H1 (cell line): ENCODE data around the gene JDP2. TPM values are rescaled to one million over a fixed set of nuclear protein-coding genes. Genes with fewer than 3 reads are reported as not detected.

ENCODE experiments used
- CTCF ChIA-PET: fragments of 300-600 bp; sonication (Branson Sonifier 250); formaldehyde crosslinking; loops from one replicate; lab custom pipeline; 2021; ENCODE audit not compliant: partially characterized antibody; lab: Charles Lee
- POLR2A ChIA-PET: fragments of 300-600 bp; sonication (Branson Sonifier 250); formaldehyde crosslinking; loops from one replicate; lab custom pipeline; 2021; ENCODE audit warnings: inconsistent platforms; ENCODE audit not compliant: partially characterized antibody; lab: Charles Lee
- DNase-seq, 2 experiments: peaks; one replicate each; pipeline versions ENCODE4 v3.0.0 to v3.0.0-alpha.2; 2010 to 2022; ENCODE audit warnings: low spot score in 2 of 2, low read depth in 1 of 2, mixed read lengths in 1 of 2
- FAIRE-seq: peaks from 2 replicates; lab custom pipeline; 2011; peaks lifted over from hg19 to GRCh38; lab: Jason Lieb, UNC
- H2AFZ ChIP-seq: 2 replicates; pipeline ENCODE4 v1.8.1; 2012; ENCODE audit warnings: low read length, inconsistent platforms
- H2AK5ac ChIP-seq: 2 replicates; pipeline ENCODE4 v1.6.1; 2013; ENCODE audit warnings: low read depth, low read length
- H2BK120ac ChIP-seq: replicated peaks from 2 replicates; pipeline ENCODE3; 2013; ENCODE audit warnings: low read depth, low read length, inconsistent platforms
- H2BK12ac ChIP-seq: 2 replicates; pipeline ENCODE4 v1.6.1; 2013; ENCODE audit warnings: low read depth, low read length
- H2BK15ac ChIP-seq: 2 replicates; pipeline ENCODE4 v1.6.1; 2013; ENCODE audit warnings: low read length
- H2BK20ac ChIP-seq: 2 replicates; pipeline ENCODE4 v1.6.1; 2013; ENCODE audit warnings: low read length
- H2BK5ac ChIP-seq: 2 replicates; pipeline ENCODE4 v1.6.1; 2013; ENCODE audit warnings: low read depth, low read length
- H3K14ac ChIP-seq: 2 replicates; pipeline ENCODE4 v1.6.1; 2013; ENCODE audit warnings: inconsistent platforms; ENCODE audit not compliant: insufficient read length
- H3K18ac ChIP-seq: 2 replicates; pipeline ENCODE4 v1.6.1; 2013; ENCODE audit warnings: low read length; ENCODE audit errors: extremely low read depth
- H3K23ac ChIP-seq: 2 replicates; pipeline ENCODE4 v1.6.1; 2013; ENCODE audit warnings: inconsistent platforms; ENCODE audit not compliant: insufficient read length
- H3K23me2 ChIP-seq: 2 replicates; pipeline ENCODE4 v1.6.1; 2013; ENCODE audit warnings: low read depth, low read length
- H3K27ac ChIP-seq: 2 replicates; pipeline ENCODE4 v1.6.1; 2011; ENCODE audit warnings: low read depth, low read length, inconsistent platforms
- H3K27me3 ChIP-seq, 4 experiments: replicated peaks in 1 of 4; 1 replicate in 1 of 4; 2 replicates in 3 of 4; pipeline versions ENCODE4 v1.6.1 to v1.8.1; 2011 to 2013; ENCODE audit warnings: low read length in 3 of 4, mild to moderate bottlenecking in 3 of 4, inconsistent platforms in 2 of 4, mixed read lengths in 2 of 4, moderate library complexity in 1 of 4; ENCODE audit not compliant: control insufficient read depth in 3 of 4, insufficient read depth in 3 of 4; ENCODE audit errors: extremely low read depth in 1 of 4
- H3K36me3 ChIP-seq, 4 experiments: 2 replicates each; pipeline versions ENCODE4 v1.6.1 to v1.8.1; 2011 to 2013; ENCODE audit warnings: mild to moderate bottlenecking in 4 of 4, low read length in 3 of 4, moderate library complexity in 2 of 4, control low read depth in 1 of 4, inconsistent platforms in 1 of 4; ENCODE audit not compliant: insufficient read depth in 4 of 4, control insufficient read depth in 2 of 4
- H3K4ac ChIP-seq: replicated peaks from 2 replicates; pipeline ENCODE3; 2013; ENCODE audit warnings: low read length, low read depth, mixed read lengths, inconsistent platforms; ENCODE audit not compliant: insufficient read length
- H3K4me1 ChIP-seq, 4 experiments: replicated peaks in 1 of 4; 1 replicate in 1 of 4; 2 replicates in 3 of 4; pipeline versions ENCODE4 v1.6.1 to v1.8.1; 2011 to 2013; ENCODE audit warnings: low read length in 3 of 4, inconsistent platforms in 2 of 4, mixed read lengths in 1 of 4; ENCODE audit not compliant: insufficient read depth in 4 of 4, control insufficient read depth in 3 of 4
- H3K4me2 ChIP-seq, 2 experiments: 2 replicates each; pipeline versions ENCODE4 v1.6.1 to v1.8.1; 2011 to 2013; ENCODE audit warnings: low read depth in 2 of 2, low read length in 2 of 2, control low read depth in 1 of 2, inconsistent platforms in 1 of 2, mild to moderate bottlenecking in 1 of 2; ENCODE audit not compliant: insufficient read depth in 1 of 2
- H3K4me3 ChIP-seq, 4 experiments: fragments of 200-600, 300-600 bp in 1 of 4; sonication (generic), shearing (Covaris generic), sonication (Bioruptor Twin) in 1 of 4; 2 replicates each; pipeline versions ENCODE4 v1.5.1 to v1.8.1; 2011 to 2016; ENCODE audit warnings: low read length in 4 of 4, low read depth in 3 of 4, control low read depth in 2 of 4, inconsistent platforms in 2 of 4, mild to moderate bottlenecking in 2 of 4, mixed read lengths in 1 of 4, moderate library complexity in 1 of 4; ENCODE audit not compliant: insufficient read depth in 2 of 4; ENCODE audit errors: extremely low read depth in 1 of 4
- H3K56ac ChIP-seq: replicated peaks from 2 replicates; pipeline ENCODE3; 2013; ENCODE audit warnings: low read depth, mild to moderate bottlenecking, mixed read lengths, low read length, inconsistent platforms; ENCODE audit not compliant: insufficient read length
- H3K79me1 ChIP-seq: 2 replicates; pipeline ENCODE4 v1.6.1; 2013; ENCODE audit warnings: low read depth, low read length, control low read depth
- H3K79me2 ChIP-seq, 2 experiments: 2 replicates each; pipeline versions ENCODE4 v1.6.1 to v1.8.1; 2012 to 2013; ENCODE audit warnings: low read length in 2 of 2, mild to moderate bottlenecking in 2 of 2, inconsistent platforms in 1 of 2; ENCODE audit not compliant: insufficient read depth in 2 of 2, control insufficient read depth in 1 of 2
- H3K9ac ChIP-seq, 4 experiments: replicated peaks in 1 of 4; 1 replicate in 1 of 4; 2 replicates in 3 of 4; pipeline versions ENCODE4 v1.6.1 to v1.8.1; 2011 to 2013; ENCODE audit warnings: low read depth in 3 of 4, low read length in 3 of 4, control low read depth in 2 of 4, mild to moderate bottlenecking in 2 of 4, moderate library complexity in 2 of 4, inconsistent platforms in 1 of 4; ENCODE audit errors: extremely low read depth in 1 of 4
- H3K9me3 ChIP-seq, 2 experiments: 2 replicates each; pipeline versions ENCODE4 v1.6.1 to v1.8.1; 2012 to 2013; ENCODE audit warnings: mild to moderate bottlenecking in 2 of 2, moderate library complexity in 2 of 2, control low read depth in 1 of 2, inconsistent platforms in 1 of 2, low read depth in 1 of 2, low read length in 1 of 2, mixed read lengths in 1 of 2; ENCODE audit not compliant: insufficient read depth in 2 of 2
- H4K20me1 ChIP-seq, 2 experiments: replicated peaks in 1 of 2; 2 replicates each; pipeline versions ENCODE3 to v1.8.1; 2011 to 2013; ENCODE audit warnings: inconsistent platforms in 2 of 2, low read length in 2 of 2, mild to moderate bottlenecking in 1 of 2; ENCODE audit not compliant: insufficient read depth in 2 of 2, control insufficient read depth in 1 of 2
- H4K5ac ChIP-seq: 2 replicates; pipeline ENCODE4 v1.6.1; 2013; ENCODE audit warnings: low read length, low read depth, mixed read lengths, inconsistent platforms; ENCODE audit not compliant: insufficient read length
- H4K8ac ChIP-seq: 2 replicates; pipeline ENCODE4 v1.8.0; 2013; ENCODE audit warnings: mild to moderate bottlenecking, moderate library complexity, low read length, inconsistent platforms; ENCODE audit not compliant: insufficient read depth; ENCODE audit errors: extremely low read depth
- H4K91ac ChIP-seq: replicated peaks from 2 replicates; pipeline ENCODE3; 2013; ENCODE audit warnings: low read length, mixed read lengths, inconsistent platforms; ENCODE audit not compliant: insufficient read length
- BCL11A ChIP-seq, 2 experiments: IDR thresholded peaks; one replicate each; pipeline ENCODE4 v1.6.1; 2011; ENCODE audit warnings: low read depth in 2 of 2, low read length in 2 of 2, mild to moderate bottlenecking in 2 of 2
- FOSL1 ChIP-seq: IDR thresholded peaks from 2 replicates; pipeline ENCODE4 v1.6.1; 2011; ENCODE audit warnings: mild to moderate bottlenecking, low read depth, low read length, moderate library complexity; ENCODE audit not compliant: insufficient read depth
- JUN ChIP-seq: IDR thresholded peaks from 2 replicates; pipeline ENCODE4 v1.6.1; 2011; ENCODE audit warnings: low read depth, mild to moderate bottlenecking, improper control_type of control experiment, low read length
- RAD21 ChIP-seq, 2 experiments: IDR thresholded peaks in 1 of 2; conservative IDR thresholded peaks in 1 of 2; 2 replicates each; pipeline ENCODE4 v1.6.1; 2011; ENCODE audit warnings: low read depth in 2 of 2, low read length in 2 of 2, improper control_type of control experiment in 1 of 2, inconsistent platforms in 1 of 2, mild to moderate bottlenecking in 1 of 2, moderate library complexity in 1 of 2
- SIX5 ChIP-seq: IDR thresholded peaks from 2 replicates; pipeline ENCODE4 v1.6.1; 2011; ENCODE audit warnings: mild to moderate bottlenecking, low read depth, low read length
- WGBS, 2 experiments: shearing (Covaris generic) in 1 of 2; methylation state at CpG; one replicate each; pipeline versions ENCODE4 v1.1.6 to v1.1.7; 2013 to 2015; ENCODE audit warnings: low lambda C conversion rate in 2 of 2, mixed read lengths in 2 of 2, inconsistent platforms in 1 of 2, low coverage in 1 of 2, missing lambda C conversion rate in 1 of 2; ENCODE audit not compliant: insufficient replicate concordance in 2 of 2, insufficient coverage in 1 of 2, insufficient read length in 1 of 2; ENCODE audit errors: extremely low coverage in 1 of 2, missing lambda C conversion rate in 1 of 2; 5-methylcytosine and 5-hydroxymethylcytosine counted together
- polyA plus RNA-seq, 7 experiments: library from polyadenylated mRNA; depleted of rRNA in 3 of 7; stranded (reverse) in 5 of 7; unstranded in 2 of 7; fragments of >200 nt in 5 of 7; fragments of 200-250 nt in 2 of 7; gene quantifications; 1 replicate in 5 of 7; 2 replicates in 1 of 7; 4 replicates in 1 of 7; pipeline versions ENCODE4 v1.2.1 to v1.2.3, GENCODE V29; 2011 to 2013; ENCODE audit warnings: missing spikeins in 2 of 7, mixed read lengths in 2 of 7
- total RNA-seq: library from RNA; stranded (reverse); fragmentation: NEBNext Ultra II Directional; extraction: Animal tissue kit (Norgen Biotek cat#: 25700); gene quantifications from 2 replicates; pipeline ENCODE4 v1.2.1, GENCODE V29; 2021
- TF ChIP-seq, protein P1 (sequence below), 3 experiments: IDR thresholded peaks; 1 replicate in 2 of 3; 2 replicates in 1 of 3; pipeline versions ENCODE4 v1.5.1 to v1.6.1; 2011; ENCODE audit warnings: low read length in 3 of 3, mild to moderate bottlenecking in 3 of 3, inconsistent platforms in 2 of 3, low read depth in 1 of 3, moderate library complexity in 1 of 3; ENCODE audit not compliant: insufficient read depth in 1 of 3; ENCODE audit errors: control extremely low read depth in 1 of 3
- TF ChIP-seq, protein P2 (sequence below): IDR thresholded peaks from 2 replicates; pipeline ENCODE4 v1.6.1; 2011; ENCODE audit warnings: low read length, improper control_type of control experiment

JDP2 gene
- total and polyA plus RNA-seq, 2 of the 8 experiments (the other 6 are each of a cell fraction or from before 2014, with no cell fraction given): 8.9 to 27.2 TPM

DNA sequence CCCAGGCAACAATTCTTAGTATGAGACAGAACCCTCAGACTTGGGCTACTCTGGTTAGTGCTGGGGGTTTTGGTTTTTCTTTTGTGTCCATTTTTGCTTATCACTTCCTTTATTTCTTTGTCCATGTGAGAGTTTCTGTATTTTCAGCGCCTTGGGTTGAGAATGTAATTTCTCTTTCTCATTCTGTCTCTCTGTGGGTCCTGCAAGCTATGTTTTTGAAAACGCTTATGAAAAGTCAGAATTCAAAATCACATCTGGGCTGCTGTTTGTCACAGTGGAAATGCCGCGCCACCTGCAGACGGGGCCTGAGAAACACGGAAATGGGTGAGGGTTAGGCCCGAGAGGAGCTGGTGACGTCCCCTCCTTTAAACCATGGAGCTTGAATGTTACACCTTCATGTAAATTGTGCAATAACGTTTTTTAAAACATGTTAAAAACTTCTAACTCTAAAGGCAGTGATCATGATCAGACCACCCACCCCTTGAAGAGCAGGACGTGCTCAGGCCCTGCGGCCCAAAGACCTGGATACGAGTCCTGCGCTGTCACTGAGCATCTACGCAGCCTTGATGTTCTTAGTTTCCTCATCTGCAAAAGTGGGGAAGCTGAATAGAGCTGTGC is 26.1 kb downstream of the JDP2 start:
- Histone ChIP-seq H3K9me3 (no peaks in the 10 kb centered on the region), H3K56ac (no peak overlapping the region), H4K5ac (peak overlapping the region; percentile 85), H3K23me2 (no peaks in the 10 kb centered on the region), H2BK12ac (peak overlapping the region; percentile 98), H3K27me3 (no peaks in the 10 kb centered on the region), H3K23ac (no peak overlapping the region), H3K4me3 (0 out of 8 replicates have a peak overlapping the region, but pooled peaks of 1 of the 4 experiments have one; percentile 4), H3K18ac (peak overlapping the region; percentile 97; the same call in 1 of the 2 replicates), H2AK5ac (peak overlapping the region; percentile 84; the same call in 1 of the 2 replicates), H2BK120ac (no peak overlapping the region), H3K9ac (peak overlapping the region in 2 of 4 experiments; percentile 61 to 67; a peak in 2 of 7 replicates), H2BK15ac (no peak overlapping the region), H3K79me2 (peaks cover 0 to 39% of the 10 kb centered on the region in 2 experiments; a peak in 2 of 4 replicates), H3K79me1 (peaks cover 5% of the 10 kb centered on the region; the same call in 1 of the 2 replicates), H4K91ac (peak overlapping the region; percentile 99), H4K20me1 (no peaks in the 10 kb centered on the region), H3K4me2 (peak overlapping the region; percentile 31 to 58; a peak in 3 of 4 replicates), H2BK20ac (peak overlapping the region; percentile 99), H2AFZ (no peak overlapping the region), H3K4ac (no peak overlapping the region), H3K4me1 (peaks cover 19 to 34% (median 28%) of the 10 kb centered on the region in 4 experiments), H3K36me3 (no peaks in the 10 kb centered on the region), H3K27ac (peak overlapping the region; percentile 87), H4K8ac (no peak overlapping the region), H2BK5ac (peak overlapping the region; percentile 98), H3K14ac (no peak overlapping the region)
- no peak for DNase-seq
- WGBS, 2 experiments: 77% methylated on average over 14 of the region's 14 CpGs; no CpG with 5 or more reads in 1 of the 2 experiments
- ChIA-PET POLR2A (interaction anchor here (1.0 to 6.5 kb wide), 13 partner anchors 8 to 146 kb away, joined by 3 to 53 read pairs (median 3); partner anchors contain the start of gene JDP2), CTCF (interaction anchor here (0.5 to 5.4 kb wide), 20 partner anchors 14 to 301 kb away, joined by 3 to 44 read pairs (median 3); no protein-coding TSS in a partner anchor)
- no peak for FAIRE-seq
- TF ChIP-seq RAD21 (IDR thresholded peaks at IDR 0.05 in 1 of 2, conservative IDR thresholded peaks at IDR 0.05 in 1 of 2; ENCODE audit: low read depth in 2 of 2, low read length in 2 of 2) (peak; percentile 46 to 61), SIX5 (no peak), BCL11A (IDR thresholded peaks at IDR 0.05; ENCODE audit: low read depth in 2 of 2, low read length in 2 of 2) (no peak), FOSL1 (no peak), JUN (no peak)
- TF ChIP-seq, protein P1, sequence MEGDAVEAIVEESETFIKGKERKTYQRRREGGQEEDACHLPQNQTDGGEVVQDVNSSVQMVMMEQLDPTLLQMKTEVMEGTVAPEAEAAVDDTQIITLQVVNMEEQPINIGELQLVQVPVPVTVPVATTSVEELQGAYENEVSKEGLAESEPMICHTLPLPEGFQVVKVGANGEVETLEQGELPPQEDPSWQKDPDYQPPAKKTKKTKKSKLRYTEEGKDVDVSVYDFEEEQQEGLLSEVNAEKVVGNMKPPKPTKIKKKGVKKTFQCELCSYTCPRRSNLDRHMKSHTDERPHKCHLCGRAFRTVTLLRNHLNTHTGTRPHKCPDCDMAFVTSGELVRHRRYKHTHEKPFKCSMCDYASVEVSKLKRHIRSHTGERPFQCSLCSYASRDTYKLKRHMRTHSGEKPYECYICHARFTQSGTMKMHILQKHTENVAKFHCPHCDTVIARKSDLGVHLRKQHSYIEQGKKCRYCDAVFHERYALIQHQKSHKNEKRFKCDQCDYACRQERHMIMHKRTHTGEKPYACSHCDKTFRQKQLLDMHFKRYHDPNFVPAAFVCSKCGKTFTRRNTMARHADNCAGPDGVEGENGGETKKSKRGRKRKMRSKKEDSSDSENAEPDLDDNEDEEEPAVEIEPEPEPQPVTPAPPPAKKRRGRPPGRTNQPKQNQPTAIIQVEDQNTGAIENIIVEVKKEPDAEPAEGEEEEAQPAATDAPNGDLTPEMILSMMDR (IDR thresholded peaks at IDR 0.05; ENCODE audit: control extremely low read depth in 1 of 3, insufficient read depth in 1 of 3, low read depth in 1 of 3, low read length in 3 of 3): peak; percentile 24 to 43 (median 32); a peak in 3 of 4 replicates
- TF ChIP-seq, protein P2, sequence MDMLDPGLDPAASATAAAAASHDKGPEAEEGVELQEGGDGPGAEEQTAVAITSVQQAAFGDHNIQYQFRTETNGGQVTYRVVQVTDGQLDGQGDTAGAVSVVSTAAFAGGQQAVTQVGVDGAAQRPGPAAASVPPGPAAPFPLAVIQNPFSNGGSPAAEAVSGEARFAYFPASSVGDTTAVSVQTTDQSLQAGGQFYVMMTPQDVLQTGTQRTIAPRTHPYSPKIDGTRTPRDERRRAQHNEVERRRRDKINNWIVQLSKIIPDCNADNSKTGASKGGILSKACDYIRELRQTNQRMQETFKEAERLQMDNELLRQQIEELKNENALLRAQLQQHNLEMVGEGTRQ: no peak
